Measurements from ENCODE around the gene NTHL1. TPM values are rescaled to one million over a fixed set of nuclear protein-coding genes. Genes with fewer than 3 reads are reported as not detected.

Gene NTHL1
- total and polyA plus RNA-seq, 2 experiments from 2014 or later: 51.3 to 61.3 TPM

DNA sequence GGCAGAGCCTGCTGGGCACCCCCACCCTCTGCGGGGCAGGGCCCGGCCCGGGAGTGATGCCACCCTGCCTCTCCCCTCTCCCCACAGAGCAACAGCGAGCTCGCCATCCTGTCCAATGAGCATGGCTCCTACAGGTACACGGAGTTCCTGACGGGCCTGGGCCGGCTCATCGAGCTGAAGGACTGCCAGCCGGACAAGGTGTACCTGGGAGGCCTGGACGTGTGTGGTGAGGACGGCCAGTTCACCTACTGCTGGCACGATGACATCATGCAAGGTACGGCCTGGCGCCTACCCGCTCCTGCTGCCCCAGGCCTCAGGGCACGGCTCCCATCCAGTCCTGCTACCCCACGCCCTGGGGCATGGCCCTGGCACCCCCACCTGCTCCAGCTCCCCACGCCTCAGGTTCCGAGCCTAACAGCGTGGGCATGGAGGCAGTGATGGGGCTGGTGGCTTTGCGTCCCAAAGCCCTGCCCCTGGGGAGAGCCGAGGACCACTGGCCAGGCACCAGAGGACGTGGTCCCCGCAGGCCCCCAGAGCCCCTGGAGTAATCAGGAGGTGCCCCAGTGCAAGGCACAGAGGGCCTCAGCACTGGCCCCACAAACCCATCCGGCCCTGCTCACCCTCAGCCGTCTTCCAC, 38.6 kb upstream of the NTHL1 start:
- no peak overlapping the region for H3K27ac ChIP-seq
- no peak for DNase-seq (ENCODE audit: low read depth in 1 of 2, low spot score in 1 of 2)
- H3K36me3 ChIP-seq: peaks cover 16% of the 10 kb centered on the region

DNA sequence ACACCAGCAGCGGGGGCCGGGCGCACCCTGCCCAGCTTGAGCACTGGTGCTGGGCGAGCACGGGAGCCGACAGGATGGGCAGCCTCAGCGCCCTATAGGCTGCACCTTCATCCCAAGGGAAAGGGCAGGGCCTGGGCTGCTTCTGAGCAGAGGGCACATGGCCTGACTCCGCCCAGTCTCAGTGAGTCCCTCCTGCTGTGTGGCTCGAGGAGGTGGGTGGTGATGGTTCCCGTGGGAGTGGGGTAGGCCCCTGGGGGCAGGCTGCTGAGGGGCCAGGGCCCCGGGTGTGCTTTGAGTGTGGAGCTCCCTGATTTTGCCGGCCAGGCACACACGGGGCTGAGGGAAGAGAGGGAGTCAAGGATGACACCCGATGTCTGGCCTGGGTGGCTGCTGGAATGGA, 38.0 kb upstream of the NTHL1 start:
- no peaks in the 10 kb centered on the region for H3K9me3 ChIP-seq (ENCODE audit: low read depth)
- no peaks in the 10 kb centered on the region for H3K27me3 ChIP-seq
- no peak overlapping the region for H3K27ac ChIP-seq
- peaks cover 16% of the 10 kb centered on the region for H3K36me3 ChIP-seq
- DNase-seq (ENCODE audit: low read depth in 1 of 2, low spot score in 1 of 2): no peak
- TF ChIP-seq, protein P1, sequence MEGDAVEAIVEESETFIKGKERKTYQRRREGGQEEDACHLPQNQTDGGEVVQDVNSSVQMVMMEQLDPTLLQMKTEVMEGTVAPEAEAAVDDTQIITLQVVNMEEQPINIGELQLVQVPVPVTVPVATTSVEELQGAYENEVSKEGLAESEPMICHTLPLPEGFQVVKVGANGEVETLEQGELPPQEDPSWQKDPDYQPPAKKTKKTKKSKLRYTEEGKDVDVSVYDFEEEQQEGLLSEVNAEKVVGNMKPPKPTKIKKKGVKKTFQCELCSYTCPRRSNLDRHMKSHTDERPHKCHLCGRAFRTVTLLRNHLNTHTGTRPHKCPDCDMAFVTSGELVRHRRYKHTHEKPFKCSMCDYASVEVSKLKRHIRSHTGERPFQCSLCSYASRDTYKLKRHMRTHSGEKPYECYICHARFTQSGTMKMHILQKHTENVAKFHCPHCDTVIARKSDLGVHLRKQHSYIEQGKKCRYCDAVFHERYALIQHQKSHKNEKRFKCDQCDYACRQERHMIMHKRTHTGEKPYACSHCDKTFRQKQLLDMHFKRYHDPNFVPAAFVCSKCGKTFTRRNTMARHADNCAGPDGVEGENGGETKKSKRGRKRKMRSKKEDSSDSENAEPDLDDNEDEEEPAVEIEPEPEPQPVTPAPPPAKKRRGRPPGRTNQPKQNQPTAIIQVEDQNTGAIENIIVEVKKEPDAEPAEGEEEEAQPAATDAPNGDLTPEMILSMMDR (IDR thresholded peaks at IDR 0.05; ENCODE audit: low read depth, low read length): no peak
- no peaks in the 10 kb centered on the region for H3K4me1 ChIP-seq (ENCODE audit: low read depth)
- no peak overlapping the region for H3K4me3 ChIP-seq

More for the DNA sequence above, 38.6 kb upstream of the NTHL1 start:
- Histone ChIP-seq H3K4me3 (no peak overlapping the region), H3K9me3 (ENCODE audit: low read depth) (no peaks in the 10 kb centered on the region), H3K4me1 (ENCODE audit: low read depth) (no peaks in the 10 kb centered on the region), H3K27me3 (no peaks in the 10 kb centered on the region)
- TF ChIP-seq, protein P1 (IDR thresholded peaks at IDR 0.05; ENCODE audit: low read depth, low read length): no peak

DNA sequence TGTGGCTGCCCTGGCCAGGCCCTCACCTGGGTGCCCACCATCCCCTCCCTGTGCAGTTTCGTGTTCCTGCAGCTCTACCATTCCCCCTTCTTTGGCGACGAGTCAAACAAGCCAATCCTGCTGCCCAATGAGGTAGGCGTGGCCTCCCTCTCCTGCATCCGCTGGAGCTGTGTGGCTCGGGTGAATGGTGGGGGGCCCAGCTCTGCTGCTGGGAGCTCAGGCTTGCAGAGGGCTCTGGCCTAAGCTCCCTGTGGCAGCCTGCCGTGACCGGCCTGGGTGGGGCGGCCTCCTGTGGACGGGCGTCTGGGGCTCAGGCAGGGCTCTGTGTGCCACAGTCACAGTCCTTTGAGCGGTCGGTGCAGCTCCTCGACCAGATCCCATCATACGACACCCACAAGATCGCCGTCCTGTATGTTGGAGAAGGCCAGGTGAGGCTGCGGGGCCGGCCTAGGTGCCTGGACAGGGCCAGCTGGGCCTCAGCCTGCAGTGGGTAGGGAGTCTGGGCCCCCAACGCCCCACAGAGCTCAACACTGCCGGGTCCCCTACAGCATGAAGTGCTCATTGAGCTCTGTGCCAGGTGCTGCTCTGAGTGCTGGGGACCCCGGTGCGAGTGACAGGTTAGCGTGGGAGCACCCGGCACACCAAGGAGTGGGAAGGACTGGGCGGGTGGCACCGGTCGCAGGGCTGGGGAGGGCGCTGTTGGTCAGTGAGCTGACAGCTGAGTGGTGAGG, 37.4 kb upstream of the NTHL1 start:
- Histone ChIP-seq H3K4me3 (no peak overlapping the region), H3K9me3 (ENCODE audit: low read depth) (no peaks in the 10 kb centered on the region), H3K36me3 (peaks cover 16% of the 10 kb centered on the region), H3K27ac (no peak overlapping the region), H3K27me3 (no peaks in the 10 kb centered on the region), H3K4me1 (ENCODE audit: low read depth) (no peaks in the 10 kb centered on the region)
- TF ChIP-seq, protein P1 (IDR thresholded peaks at IDR 0.05; ENCODE audit: low read depth, low read length): no peak
- DNase-seq (ENCODE audit: low read depth in 1 of 2, low spot score in 1 of 2): no peak

DNA sequence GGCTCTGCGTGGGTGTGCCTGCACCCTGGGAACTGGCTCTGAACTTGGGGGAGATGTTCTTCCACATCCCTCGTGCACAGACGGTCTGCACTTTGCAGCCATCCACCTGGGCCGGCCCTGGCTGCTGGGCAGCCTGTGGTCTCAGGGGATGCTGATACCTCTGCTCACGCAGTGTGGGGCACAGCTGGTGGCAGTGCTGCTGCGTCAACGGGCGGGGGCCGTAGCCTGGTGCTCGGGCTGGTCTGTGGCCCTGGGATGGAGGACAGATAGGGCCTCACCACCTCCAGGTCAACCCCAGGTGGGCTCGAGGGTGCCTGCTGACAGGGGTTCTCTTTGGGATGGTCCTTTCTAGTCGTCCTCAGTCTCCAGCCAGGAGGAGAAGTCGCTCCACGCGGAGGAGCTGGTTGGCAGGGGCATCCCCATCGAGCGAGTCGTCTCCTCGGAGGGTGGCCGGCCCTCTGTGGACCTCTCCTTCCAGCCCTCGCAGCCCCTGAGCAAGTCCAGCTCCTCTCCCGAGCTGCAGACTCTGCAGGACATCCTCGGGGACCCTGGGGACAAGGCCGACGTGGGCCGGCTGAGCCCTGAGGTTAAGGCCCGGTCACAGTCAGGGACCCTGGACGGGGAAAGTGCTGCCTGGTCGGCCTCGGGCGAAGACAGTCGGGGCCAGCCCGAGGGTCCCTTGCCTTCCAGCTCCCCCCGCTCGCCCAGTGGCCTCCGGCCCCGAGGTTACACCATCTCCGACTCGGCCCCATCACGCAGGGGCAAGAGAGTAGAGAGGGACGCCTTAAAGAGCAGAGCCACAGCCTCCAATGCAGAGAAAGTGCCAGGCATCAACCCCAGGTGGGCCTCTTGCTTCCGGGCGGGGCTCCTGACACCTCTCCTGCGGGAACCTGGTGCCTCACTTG, 36.5 kb upstream of the NTHL1 start:
- no peak overlapping the region for H3K27ac ChIP-seq
- no peaks in the 10 kb centered on the region for H3K27me3 ChIP-seq
- no peak for DNase-seq (ENCODE audit: low read depth in 1 of 2, low spot score in 1 of 2)
- H3K4me3 ChIP-seq: no peak overlapping the region
- TF ChIP-seq, protein P1 (IDR thresholded peaks at IDR 0.05; ENCODE audit: low read depth, low read length): no peak
- no peaks in the 10 kb centered on the region for H3K9me3 ChIP-seq (ENCODE audit: low read depth)
- no peaks in the 10 kb centered on the region for H3K4me1 ChIP-seq (ENCODE audit: low read depth)
- peaks cover 16% of the 10 kb centered on the region for H3K36me3 ChIP-seq

DNA sequence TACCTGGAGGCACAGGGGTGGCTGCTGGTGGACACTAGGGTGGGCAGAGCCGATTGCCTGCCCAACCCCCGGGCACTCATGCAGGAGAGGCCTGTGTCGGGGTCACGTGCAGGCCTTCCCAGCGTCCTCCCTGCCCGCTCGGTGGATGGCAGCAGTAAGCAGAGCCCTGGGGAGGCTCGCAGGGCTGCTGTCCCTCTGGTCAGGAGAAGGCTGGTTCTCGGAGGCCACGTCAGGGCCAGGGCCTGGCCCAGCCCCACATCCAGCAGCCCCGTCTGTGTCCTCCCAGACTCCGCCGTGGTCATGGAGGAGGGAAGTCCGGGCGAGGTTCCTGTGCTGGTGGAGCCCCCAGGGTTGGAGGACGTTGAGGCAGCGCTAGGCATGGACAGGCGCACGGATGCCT, 35.8 kb upstream of the NTHL1 start:
- TF ChIP-seq, protein P1 (IDR thresholded peaks at IDR 0.05; ENCODE audit: low read depth, low read length): no peak
- Histone ChIP-seq H3K36me3 (peaks cover 16% of the 10 kb centered on the region), H3K27me3 (no peaks in the 10 kb centered on the region), H3K27ac (no peak overlapping the region), H3K4me1 (ENCODE audit: low read depth) (no peaks in the 10 kb centered on the region), H3K4me3 (no peak overlapping the region), H3K9me3 (ENCODE audit: low read depth) (no peaks in the 10 kb centered on the region)
- no peak for DNase-seq (ENCODE audit: low read depth in 1 of 2, low spot score in 1 of 2)

Measured in cardiac muscle cell (in vitro differentiated cells and primary cell).